Epithelial cell of prostate (primary cell): ENCODE measurements around the gene MYZAP.

ENCODE experiments used
- DNase-seq: peaks from one replicate; pipeline ENCODE4 v3.0.0-alpha.2; 2011; ENCODE audit warnings: low read depth, low spot score
- H3K27ac ChIP-seq: fragments of 450-650 bp; 2 replicates; pipeline ENCODE4 v1.5.1; 2017; ENCODE audit warnings: mild to moderate bottlenecking

Gene MYZAP

GRCh38 chr15:57684491-57685151 is 92.9 kb downstream of the MYZAP start:
- no peak overlapping the region for H3K27ac ChIP-seq
- DNase-seq: no peak

- DNase-seq: no peak
- H3K27ac ChIP-seq: no peak overlapping the region
Observed at GRCh38 chr15:57685306-57686095, 93.8 kb downstream of the MYZAP start.

GRCh38 chr15:57686657-57687056 is 95.0 kb downstream of the MYZAP start:
- H3K27ac ChIP-seq: no peak overlapping the region
- no peak for DNase-seq

GRCh38 chr15:57690341-57690966 is 98.8 kb downstream of the MYZAP start:
- H3K27ac ChIP-seq: no peak overlapping the region
- no peak for DNase-seq

GRCh38 chr15:57691082-57691481 is 99.4 kb downstream of the MYZAP start:
- no peak for DNase-seq
- H3K27ac ChIP-seq: no peak overlapping the region

- no peak for DNase-seq
- H3K27ac ChIP-seq: no peak overlapping the region
Observed at GRCh38 chr15:57692709-57693108, 101.0 kb downstream of the MYZAP start.

- DNase-seq: no peak
- H3K27ac ChIP-seq: no peak overlapping the region
Observed at GRCh38 chr15:57694279-57694678, 102.6 kb downstream of the MYZAP start.

- H3K27ac ChIP-seq: no peak overlapping the region
- DNase-seq: no peak
Observed at GRCh38 chr15:57696146-57696545, 104.4 kb downstream of the MYZAP start.

- DNase-seq: no peak
- H3K27ac ChIP-seq: no peak overlapping the region
Observed at GRCh38 chr15:57697588-57697987, 105.9 kb downstream of the MYZAP start.

- no peak overlapping the region for H3K27ac ChIP-seq
- DNase-seq: no peak
Observed at GRCh38 chr15:57698243-57698642, 106.5 kb downstream of the MYZAP start.

GRCh38 chr15:57698991-57699390 is 107.3 kb downstream of the MYZAP start:
- DNase-seq: no peak
- no peak overlapping the region for H3K27ac ChIP-seq

GRCh38 chr15:57703387-57703786 is 111.7 kb downstream of the MYZAP start:
- DNase-seq: peak; percentile 45
- no peak overlapping the region for H3K27ac ChIP-seq

- DNase-seq: no peak
- H3K27ac ChIP-seq: no peak overlapping the region
Observed at GRCh38 chr15:57704441-57704840, 112.7 kb downstream of the MYZAP start.

GRCh38 chr15:57705746-57706404 is 114.2 kb downstream of the MYZAP start:
- H3K27ac ChIP-seq: peak overlapping the region; percentile 86
- DNase-seq: no peak

GRCh38 chr15:57706405-57707209 is 114.9 kb downstream of the MYZAP start, which contains the start of gene POLR2M:
TSS of gene POLR2M (plus strand) at chr15:57706714. CDS start at chr15:57706843, 129 bp downstream.
- H3K27ac ChIP-seq: peak within 1 kb of the TSS; percentile 86
- peak; percentile 92 for DNase-seq

- no peak for DNase-seq
- no peak overlapping the region for H3K27ac ChIP-seq
Observed at GRCh38 chr15:57708047-57708446, 116.3 kb downstream of the MYZAP start.

- H3K27ac ChIP-seq: no peak overlapping the region
- DNase-seq: no peak
Observed at GRCh38 chr15:57718309-57718708, 126.6 kb downstream of the MYZAP start.

GRCh38 chr15:57720867-57721266 is 129.2 kb downstream of the MYZAP start:
- no peak for DNase-seq
- H3K27ac ChIP-seq: no peak overlapping the region

GRCh38 chr15:57726411-57726810 is 134.7 kb downstream of the MYZAP start:
- DNase-seq: no peak
- H3K27ac ChIP-seq: peak overlapping the region; percentile 46

- peak; percentile 91 for DNase-seq
- H3K27ac ChIP-seq: peak overlapping the region; percentile 46
Observed at GRCh38 chr15:57727031-57727430, 135.3 kb downstream of the MYZAP start.
